ENCODE data around the gene ETHE1.

The ETHE1 gene, protein sequence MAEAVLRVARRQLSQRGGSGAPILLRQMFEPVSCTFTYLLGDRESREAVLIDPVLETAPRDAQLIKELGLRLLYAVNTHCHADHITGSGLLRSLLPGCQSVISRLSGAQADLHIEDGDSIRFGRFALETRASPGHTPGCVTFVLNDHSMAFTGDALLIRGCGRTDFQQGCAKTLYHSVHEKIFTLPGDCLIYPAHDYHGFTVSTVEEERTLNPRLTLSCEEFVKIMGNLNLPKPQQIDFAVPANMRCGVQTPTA

GRCh38 chr19:43526884-43527859 lies at the start of gene ETHE1:
Gene ETHE1, minus strand, starts transcription at chr19:43527201. Its CDS starts 24 bp downstream, at chr19:43527177.
- DNase-seq, result peak; percentile 10

- DNase-seq, result no peak
Measured at GRCh38 chr19:43575955-43576878, 49.2 kb upstream of the ETHE1 start.

GRCh38 chr19:43575156-43575950 lies 48.4 kb upstream of the ETHE1 start, which contains the start of the genes PINLYP and XRCC1:
Gene PINLYP, plus strand, starts transcription at chr19:43575801. Its CDS starts 1,391 bp downstream, at chr19:43577192.
Gene XRCC1, minus strand, starts transcription at chr19:43575527. Its CDS starts 69 bp downstream, at chr19:43575458.
- DNase-seq, result peak; percentile 96

DNA sequence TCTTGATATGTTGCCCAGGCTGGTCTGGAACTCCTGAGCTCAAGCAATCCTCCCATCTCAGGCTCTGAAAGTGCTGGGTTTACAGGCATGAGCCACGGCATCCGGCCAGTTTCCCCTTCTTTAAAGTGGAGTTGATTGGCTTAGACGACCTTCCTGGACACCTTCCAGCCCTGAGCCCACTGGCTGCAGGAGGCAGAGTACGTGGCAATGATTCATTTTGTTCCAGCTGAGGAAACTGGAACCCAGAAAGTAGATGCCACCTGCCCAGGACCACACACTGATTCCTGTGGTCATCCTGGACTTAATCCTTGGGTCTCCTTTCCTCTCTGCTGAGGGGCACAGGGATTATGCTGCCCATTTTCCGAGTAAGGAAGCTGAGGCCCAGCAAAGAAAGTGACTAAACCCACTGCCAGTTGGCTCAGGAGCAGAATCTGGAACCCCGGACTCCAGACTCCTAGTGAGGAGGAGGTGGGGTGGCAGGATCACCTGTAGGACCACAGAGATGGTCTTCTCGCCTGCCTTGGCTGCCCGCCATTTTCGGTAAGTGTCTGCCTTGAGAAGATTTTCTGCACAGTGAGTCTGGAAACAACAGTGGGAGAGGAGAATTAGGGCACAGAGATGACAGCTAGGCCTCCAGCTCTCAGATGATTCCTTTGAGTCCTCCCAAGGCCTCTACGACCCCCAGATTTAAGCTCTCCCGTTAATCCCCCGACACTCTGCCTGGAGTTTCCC lies 47.6 kb upstream of the ETHE1 start:
- no peak for DNase-seq

- DNase-seq, result no peak
Measured at GRCh38 chr19:43572171-43572588, 45.2 kb upstream of the ETHE1 start.

GRCh38 chr19:43570174-43570791 lies 43.3 kb upstream of the ETHE1 start:
- no peak for DNase-seq

DNA sequence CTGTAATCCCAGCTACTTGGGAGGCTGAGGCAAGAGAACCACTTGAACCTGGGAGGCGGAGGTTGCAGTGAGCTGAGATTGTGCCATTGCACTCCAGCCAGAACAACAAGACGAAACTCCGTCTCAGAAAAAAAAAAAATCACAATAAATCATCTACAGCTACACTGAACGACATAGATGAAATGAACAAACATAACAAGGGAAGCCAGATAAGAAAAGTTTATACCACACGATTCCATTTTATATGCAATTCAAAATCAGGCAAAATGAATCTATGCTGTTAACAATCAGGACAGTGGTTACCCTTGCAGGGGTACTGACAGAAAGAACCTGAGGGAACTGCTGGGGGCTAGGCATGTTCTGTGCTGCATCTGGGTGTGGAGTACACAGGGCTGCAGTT lies 42.7 kb upstream of the ETHE1 start:
- no peak for DNase-seq

- DNase-seq, result no peak
Measured at GRCh38 chr19:43564800-43565199, 37.8 kb upstream of the ETHE1 start.

- no peak for DNase-seq
Measured at GRCh38 chr19:43563816-43564457, 36.9 kb upstream of the ETHE1 start.

DNA sequence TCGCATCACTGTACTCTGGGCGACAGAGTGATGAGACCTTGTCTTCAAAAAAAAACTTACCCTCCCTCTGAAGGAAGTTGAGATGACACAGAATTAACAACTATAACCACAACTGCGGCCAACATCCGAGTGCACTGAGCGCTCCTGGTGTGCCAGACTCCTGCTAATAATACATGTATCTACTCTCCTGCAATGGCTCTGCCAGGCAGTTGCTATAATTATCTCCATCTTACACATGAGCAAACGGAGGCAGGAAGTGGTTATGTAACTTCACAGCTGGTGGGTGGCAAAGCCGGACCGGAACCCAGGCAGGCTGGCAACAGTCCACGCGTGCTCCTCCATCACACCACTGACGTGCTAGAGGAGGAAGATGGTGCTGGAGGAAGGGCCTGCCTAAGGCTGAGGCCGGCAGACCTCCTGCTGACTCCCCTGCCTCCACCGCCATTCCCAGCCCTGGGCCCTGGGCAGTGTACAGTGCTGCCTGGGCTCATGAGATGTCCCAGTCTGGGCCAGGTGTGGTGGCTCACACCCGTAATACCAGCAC lies 35.8 kb upstream of the ETHE1 start:
- no peak for DNase-seq

DNA sequence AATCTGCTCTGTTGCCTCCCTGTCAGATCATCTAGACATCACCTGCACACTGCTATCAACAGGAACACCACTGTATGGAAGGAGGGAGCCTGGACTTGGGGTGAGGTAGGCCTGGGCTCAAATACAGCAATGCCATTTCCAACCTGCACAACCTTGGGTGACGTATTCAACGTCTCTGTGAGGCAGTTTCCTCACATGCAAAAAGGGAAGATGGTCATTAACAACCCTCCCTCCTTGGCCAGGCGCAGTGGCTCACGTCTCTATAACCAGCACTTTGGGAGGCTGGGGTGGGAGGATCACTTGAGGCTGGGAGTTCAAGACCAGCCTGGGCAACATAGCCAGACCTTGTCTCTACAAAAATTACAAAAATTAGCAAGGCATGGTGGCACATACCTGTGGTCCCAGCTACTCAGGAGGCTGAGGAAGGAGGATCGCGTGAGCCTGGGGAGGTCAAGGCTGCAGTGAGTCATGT lies 35.3 kb upstream of the ETHE1 start:
- DNase-seq, result no peak

GRCh38 chr19:43561139-43561970 lies 34.4 kb upstream of the ETHE1 start:
- DNase-seq, result no peak

DNA sequence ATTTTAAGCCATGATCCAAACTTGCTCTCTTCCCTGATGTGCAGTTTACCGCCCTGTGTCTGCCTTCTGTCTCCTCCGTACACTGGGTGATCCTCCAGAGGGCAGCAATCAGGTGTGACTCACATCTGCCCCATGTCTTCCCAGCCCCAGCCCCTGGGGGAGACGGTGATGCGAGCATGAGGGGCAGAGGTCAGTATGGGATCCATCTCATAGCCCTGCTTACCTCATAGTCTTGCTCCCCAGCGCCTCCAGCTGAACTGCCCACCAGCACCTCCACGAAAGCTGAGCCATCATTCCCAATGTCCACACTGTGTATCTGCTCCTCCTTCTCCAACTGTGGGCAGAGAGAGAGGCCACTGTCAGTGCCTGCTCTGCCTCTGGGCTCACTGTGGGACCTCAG lies 33.7 kb upstream of the ETHE1 start:
- DNase-seq, result no peak

- no peak for DNase-seq
Measured at GRCh38 chr19:43555185-43555770, 28.3 kb upstream of the ETHE1 start.

- no peak for DNase-seq
Measured at GRCh38 chr19:43554317-43554895, 27.4 kb upstream of the ETHE1 start.

GRCh38 chr19:43553656-43554055 lies 26.7 kb upstream of the ETHE1 start:
- DNase-seq, result no peak

- DNase-seq, result no peak
Measured at GRCh38 chr19:43552616-43553015, 25.6 kb upstream of the ETHE1 start.

DNA sequence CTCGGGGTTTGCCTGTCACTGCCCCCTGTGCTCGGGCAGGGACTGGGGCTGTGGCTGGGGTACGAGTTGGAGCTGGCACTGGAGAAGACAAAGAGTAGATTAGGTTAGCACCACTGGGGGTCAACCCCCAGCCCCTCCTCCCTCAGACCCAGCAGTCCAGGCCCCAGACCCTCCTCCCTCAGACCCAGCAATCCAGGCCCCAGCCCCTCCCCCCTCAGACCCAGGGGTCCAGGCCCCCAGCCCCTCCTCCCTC lies 25.1 kb upstream of the ETHE1 start:
- no peak for DNase-seq
